HepG2 (cell line): ENCODE measurements around the gene PPP4R3A. TPM values are rescaled to one million over a fixed set of nuclear protein-coding genes. Genes with fewer than 3 reads are reported as not detected.

Experiments
- BRCA1 ChIP-seq: sonication (generic); formaldehyde crosslinking; IDR thresholded peaks from 2 replicates; pipeline ENCODE4 v1.4.0; 2020; ENCODE audit warnings: missing genetic modification reagents
- ETV5 ChIP-seq: IDR thresholded peaks from 2 replicates; pipeline ENCODE4 v1.6.1; 2018; ENCODE audit warnings: missing biosample characterization, missing genetic modification reagents, inconsistent platforms, borderline replicate concordance
- MIER2 ChIP-seq: IDR thresholded peaks from 2 replicates; pipeline ENCODE4 v1.6.1; 2016; ENCODE audit warnings: missing biosample characterization, missing genetic modification reagents
- MLXIP ChIP-seq: sonication (generic); formaldehyde crosslinking; IDR thresholded peaks from 2 replicates; pipeline ENCODE4 v1.9.0; 2021; ENCODE audit warnings: missing genetic modification reagents, borderline replicate concordance
- ONECUT2 ChIP-seq: sonication (generic); formaldehyde crosslinking; IDR thresholded peaks from 2 replicates; pipeline ENCODE4 v1.4.0; 2020; ENCODE audit warnings: missing genetic modification reagents
- REXO4 ChIP-seq: sonication (generic); formaldehyde crosslinking; IDR thresholded peaks from 2 replicates; pipeline ENCODE4 v1.8.0; 2022; ENCODE audit warnings: missing genetic modification reagents, mild to moderate bottlenecking, borderline replicate concordance
- SP4 ChIP-seq: sonication (generic); formaldehyde crosslinking; IDR thresholded peaks from 2 replicates; pipeline ENCODE4 v1.8.1; 2023; ENCODE audit warnings: mild to moderate bottlenecking, missing genetic modification reagents
- SRSF4 ChIP-seq: fragments of 200-400 bp; formaldehyde crosslinking; IDR thresholded peaks from one replicate; pipeline ENCODE4 v1.6.1; 2018; ENCODE audit warnings: mild to moderate bottlenecking, low read depth, low read length, moderate library complexity; ENCODE audit not compliant: poor library complexity, severe bottlenecking
- STAG1 ChIP-seq: sonication (generic); formaldehyde crosslinking; IDR thresholded peaks from 2 replicates; pipeline ENCODE4 v1.4.0; 2020; ENCODE audit warnings: missing genetic modification reagents
- TP53 ChIP-seq: sonication (generic); formaldehyde crosslinking; conservative IDR thresholded peaks from 2 replicates; pipeline ENCODE4 v1.4.0; 2020; ENCODE audit warnings: missing genetic modification reagents
- ZFAT ChIP-seq: sonication (generic); formaldehyde crosslinking; conservative IDR thresholded peaks from 2 replicates; pipeline ENCODE4 v1.8.1; 2023; ENCODE audit warnings: missing genetic modification reagents, inconsistent platforms
- ZNF460 ChIP-seq: sonication (generic); formaldehyde crosslinking; IDR thresholded peaks from 2 replicates; pipeline ENCODE4 v1.5.1; 2020; ENCODE audit warnings: missing genetic modification reagents, mild to moderate bottlenecking, borderline replicate concordance
- ZNF468 ChIP-seq: sonication (generic); formaldehyde crosslinking; IDR thresholded peaks from 2 replicates; pipeline ENCODE4 v1.8.0; 2022; ENCODE audit warnings: mild to moderate bottlenecking, moderate library complexity, missing genetic modification reagents
- ZNF75D ChIP-seq: sonication (generic); formaldehyde crosslinking; IDR thresholded peaks from 2 replicates; pipeline ENCODE4 v1.8.1; 2023; ENCODE audit warnings: missing genetic modification reagents, mild to moderate bottlenecking, borderline replicate concordance
- polyA plus RNA-seq, 8 experiments: library from polyadenylated mRNA; depleted of rRNA in 3 of 8; stranded (reverse) in 7 of 8; unstranded in 1 of 8; fragments of >200 nt; fragmentation: Illumina TruSeq in 4 of 8; extraction: Trizol in 4 of 8; gene quantifications; 2 replicates each; pipeline versions ENCODE4 v1.2.1 to v1.2.3, GENCODE V29; 2011 to 2016; ENCODE audit warnings: low read depth in 4 of 8, missing spikeins in 1 of 8, mixed read lengths in 1 of 8; ENCODE audit not compliant: insufficient read depth in 1 of 8
- total RNA-seq, 5 experiments: library from RNA; depleted of rRNA; stranded (reverse); fragments of >200 nt; fragmentation: Illumina TruSeq; extraction: Trizol; gene quantifications; 2 replicates each; pipeline ENCODE4 v1.2.3, GENCODE V29; 2016; ENCODE audit warnings: low read depth in 1 of 5
- TF ChIP-seq, protein P1 (sequence below): sonication (generic); formaldehyde crosslinking; IDR thresholded peaks from 2 replicates; pipeline ENCODE4 v1.4.0; 2020; ENCODE audit warnings: missing genetic modification reagents, borderline replicate concordance
- TF ChIP-seq, protein P2 (sequence below), 2 experiments: sonication (generic) in 1 of 2; formaldehyde crosslinking in 1 of 2; IDR thresholded peaks; 2 replicates each; pipeline versions ENCODE4 v1.4.0 to v1.6.1; 2016 to 2020; ENCODE audit warnings: borderline replicate concordance in 1 of 2, low read depth in 1 of 2, mild to moderate bottlenecking in 1 of 2, missing genetic modification reagents in 1 of 2
- TF ChIP-seq, protein P3 (sequence below): IDR thresholded peaks from 2 replicates; pipeline ENCODE4 v1.6.1; 2016; ENCODE audit warnings: missing biosample characterization, missing genetic modification reagents, low read depth

Gene PPP4R3A
- total and polyA plus RNA-seq, 2 of the 13 experiments (the other 11 are each of a cell fraction or from before 2014, with no cell fraction given), result 22.5 to 57.4 TPM

- TF ChIP-seq REXO4 (CRISPR knock-in tag), result 0 out of 2 replicates have a peak, but pooled peaks have one; percentile 48
- TF ChIP-seq, protein P1, sequence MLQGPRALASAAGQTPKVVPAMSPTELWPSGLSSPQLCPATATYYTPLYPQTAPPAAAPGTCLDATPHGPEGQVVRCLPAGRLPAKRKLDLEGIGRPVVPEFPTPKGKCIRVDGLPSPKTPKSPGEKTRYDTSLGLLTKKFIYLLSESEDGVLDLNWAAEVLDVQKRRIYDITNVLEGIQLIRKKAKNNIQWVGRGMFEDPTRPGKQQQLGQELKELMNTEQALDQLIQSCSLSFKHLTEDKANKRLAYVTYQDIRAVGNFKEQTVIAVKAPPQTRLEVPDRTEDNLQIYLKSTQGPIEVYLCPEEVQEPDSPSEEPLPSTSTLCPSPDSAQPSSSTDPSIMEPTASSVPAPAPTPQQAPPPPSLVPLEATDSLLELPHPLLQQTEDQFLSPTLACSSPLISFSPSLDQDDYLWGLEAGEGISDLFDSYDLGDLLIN, result no peak
- TF ChIP-seq, protein P2, sequence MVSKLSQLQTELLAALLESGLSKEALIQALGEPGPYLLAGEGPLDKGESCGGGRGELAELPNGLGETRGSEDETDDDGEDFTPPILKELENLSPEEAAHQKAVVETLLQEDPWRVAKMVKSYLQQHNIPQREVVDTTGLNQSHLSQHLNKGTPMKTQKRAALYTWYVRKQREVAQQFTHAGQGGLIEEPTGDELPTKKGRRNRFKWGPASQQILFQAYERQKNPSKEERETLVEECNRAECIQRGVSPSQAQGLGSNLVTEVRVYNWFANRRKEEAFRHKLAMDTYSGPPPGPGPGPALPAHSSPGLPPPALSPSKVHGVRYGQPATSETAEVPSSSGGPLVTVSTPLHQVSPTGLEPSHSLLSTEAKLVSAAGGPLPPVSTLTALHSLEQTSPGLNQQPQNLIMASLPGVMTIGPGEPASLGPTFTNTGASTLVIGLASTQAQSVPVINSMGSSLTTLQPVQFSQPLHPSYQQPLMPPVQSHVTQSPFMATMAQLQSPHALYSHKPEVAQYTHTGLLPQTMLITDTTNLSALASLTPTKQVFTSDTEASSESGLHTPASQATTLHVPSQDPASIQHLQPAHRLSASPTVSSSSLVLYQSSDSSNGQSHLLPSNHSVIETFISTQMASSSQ (IDR thresholded peaks at IDR 0.05; ENCODE audit: low read depth), result 0 out of 2 replicates have a peak, but pooled peaks have one; percentile 37
- TF ChIP-seq, protein P2 (CRISPR knock-in tag; IDR thresholded peaks at IDR 0.05; ENCODE audit: borderline replicate concordance), result no peak; the same call in 1 of the 2 replicates
- peak; percentile 27; the same call in 1 of the 2 replicates for TF ChIP-seq MIER2 (CRISPR knock-in tag)
- no peak for TF ChIP-seq TP53 (CRISPR knock-in tag)
- TF ChIP-seq MLXIP (CRISPR knock-in tag), result 0 out of 2 replicates have a peak, but pooled peaks have one; percentile 41
- TF ChIP-seq STAG1, result no peak
- TF ChIP-seq, protein P3, sequence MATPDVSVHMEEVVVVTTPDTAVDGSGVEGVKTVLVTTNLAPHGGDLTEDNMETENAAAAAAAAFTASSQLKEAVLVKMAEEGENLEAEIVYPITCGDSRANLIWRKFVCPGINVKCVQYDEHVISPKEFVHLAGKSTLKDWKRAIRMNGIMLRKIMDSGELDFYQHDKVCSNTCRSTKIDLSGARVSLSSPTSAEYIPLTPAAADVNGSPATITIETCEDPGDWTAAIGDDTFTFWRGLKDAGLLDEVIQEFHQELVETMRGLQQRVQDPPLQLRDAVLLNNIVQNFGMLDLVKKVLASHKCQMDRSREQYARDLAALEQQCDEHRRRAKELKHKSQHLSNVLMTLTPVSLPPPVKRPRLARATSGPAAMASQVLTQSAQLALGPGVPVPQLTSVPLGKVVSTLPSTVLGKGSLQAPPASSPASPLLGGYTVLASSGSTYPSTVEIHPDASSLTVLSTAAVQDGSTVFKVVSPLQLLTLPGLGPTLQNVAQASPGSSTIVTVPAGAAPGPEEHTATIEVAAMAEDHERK (CRISPR knock-in tag), result peak; percentile 96
- TF ChIP-seq SRSF4, result peak; percentile 43
- peak; percentile 58; the same call in 1 of the 2 replicates for TF ChIP-seq ZNF460 (CRISPR knock-in tag)
- TF ChIP-seq ETV5 (CRISPR knock-in tag), result peak; percentile 55
- 0 out of 2 replicates have a peak, but pooled peaks have one; percentile 52 for TF ChIP-seq BRCA1 (CRISPR knock-in tag)
- TF ChIP-seq SP4, result peak; percentile 90
- no peak for TF ChIP-seq ZFAT (CRISPR knock-in tag)
- no peak for TF ChIP-seq ONECUT2 (CRISPR knock-in tag)
- TF ChIP-seq ZNF468 (CRISPR knock-in tag), result 0 out of 2 replicates have a peak, but pooled peaks have one; percentile 32
- TF ChIP-seq ZNF75D (CRISPR knock-in tag), result peak; percentile 72; the same call in 1 of the 2 replicates
Measured at GRCh38 chr14:91510171-91511042, at the start of gene PPP4R3A (continued).
